ENCODE measurements around the gene C14orf180.
A peak's percentile ranks its signal among the peaks of the same experiment; 100 is the strongest.

Gene C14orf180

GRCh38 chr14:104550861-104551728, 28.5 kb upstream of the C14orf180 start:
- DNase-seq: peak in 1 of 2 donors; percentile 1

GRCh38 chr14:104551851-104552737, 27.5 kb upstream of the C14orf180 start:
- DNase-seq: no peak

- DNase-seq: no peak
Observed at GRCh38 chr14:104552738-104553125, 26.8 kb upstream of the C14orf180 start.

DNA sequence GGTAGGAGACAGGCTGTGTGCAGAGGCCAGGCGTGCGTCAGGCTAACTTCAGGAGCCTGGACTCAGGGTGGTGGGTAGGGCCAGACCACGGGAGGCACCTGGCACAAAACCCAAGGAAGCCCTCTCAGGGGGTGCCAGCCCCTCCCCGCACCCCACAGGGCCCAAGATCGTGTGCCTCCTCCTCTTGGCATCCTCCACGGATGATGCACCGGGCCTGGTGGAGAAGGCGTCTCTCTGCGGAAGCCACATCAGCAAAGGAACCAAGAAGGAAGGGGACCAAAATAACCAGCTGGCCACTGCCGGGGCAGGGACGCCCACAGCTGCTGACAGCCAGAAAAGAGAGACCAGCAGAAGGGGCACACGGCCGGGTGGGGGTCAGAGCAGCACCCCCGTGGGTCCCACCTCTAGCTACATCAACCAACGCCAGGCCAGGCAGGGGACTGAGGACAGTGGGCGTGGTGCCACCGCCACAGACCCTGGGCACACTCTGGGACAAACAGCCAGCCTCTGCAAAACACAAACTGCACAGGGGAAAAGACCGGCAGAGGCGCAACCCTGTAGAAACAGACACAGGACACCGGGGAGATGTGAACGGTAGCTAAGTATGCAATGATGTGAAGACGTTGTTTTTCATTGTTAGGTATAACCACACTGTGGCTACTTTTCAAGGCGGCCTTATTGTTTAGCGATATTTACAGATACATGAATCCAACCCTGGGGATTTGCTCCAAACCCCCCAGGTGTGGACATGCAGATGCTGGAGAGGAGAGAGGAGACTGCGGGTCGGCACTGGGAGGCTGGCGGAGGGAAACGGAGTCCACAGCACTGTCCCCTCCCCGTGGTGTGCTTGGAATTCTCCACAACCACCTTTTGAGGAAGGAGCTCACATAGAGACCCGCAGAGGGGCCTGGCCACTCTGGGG, 26.1 kb upstream of the C14orf180 start:
- DNase-seq: no peak

GRCh38 chr14:104554088-104554607, 25.4 kb upstream of the C14orf180 start:
- no peak for DNase-seq

DNA sequence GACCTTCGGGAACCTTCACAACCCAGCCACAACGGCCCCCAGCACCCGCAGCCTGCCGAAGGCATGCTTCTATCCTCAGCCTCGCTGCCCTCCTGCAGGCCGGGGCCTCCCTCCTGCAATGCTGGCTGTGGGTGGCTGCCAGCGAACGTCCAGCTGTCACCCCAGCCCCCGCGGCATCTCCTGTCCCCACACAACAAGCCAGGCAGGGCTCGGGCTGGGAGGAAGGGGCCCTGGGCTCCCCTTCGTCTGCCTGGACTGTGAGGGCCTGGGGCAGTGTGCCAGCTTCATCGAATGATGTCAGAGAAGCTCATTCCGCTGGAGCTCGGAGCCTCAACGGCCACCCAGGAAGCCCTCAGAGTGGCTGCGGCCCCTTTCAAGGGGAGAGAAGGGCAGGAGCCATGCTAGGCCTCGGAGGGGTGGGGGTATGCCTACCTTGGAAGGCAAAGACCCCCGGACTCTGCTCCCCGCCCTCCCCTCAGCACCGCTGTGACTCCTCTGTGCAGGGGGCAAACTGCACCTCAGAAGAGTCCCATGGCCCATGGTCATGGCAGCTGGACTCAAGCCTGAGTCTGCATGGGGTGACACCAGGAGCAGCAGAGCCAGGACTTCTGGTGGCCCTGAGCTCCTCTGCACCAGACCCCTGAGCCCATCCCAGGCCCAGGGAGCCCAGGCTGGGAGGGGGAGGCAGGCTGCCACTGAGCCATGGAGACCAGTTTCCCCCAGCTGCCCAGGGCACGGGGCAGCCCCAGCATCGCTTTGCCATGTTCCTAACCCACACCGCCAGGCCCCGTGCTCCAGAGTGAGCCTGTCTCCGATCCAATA, 24.7 kb upstream of the C14orf180 start:
- DNase-seq: no peak

DNA sequence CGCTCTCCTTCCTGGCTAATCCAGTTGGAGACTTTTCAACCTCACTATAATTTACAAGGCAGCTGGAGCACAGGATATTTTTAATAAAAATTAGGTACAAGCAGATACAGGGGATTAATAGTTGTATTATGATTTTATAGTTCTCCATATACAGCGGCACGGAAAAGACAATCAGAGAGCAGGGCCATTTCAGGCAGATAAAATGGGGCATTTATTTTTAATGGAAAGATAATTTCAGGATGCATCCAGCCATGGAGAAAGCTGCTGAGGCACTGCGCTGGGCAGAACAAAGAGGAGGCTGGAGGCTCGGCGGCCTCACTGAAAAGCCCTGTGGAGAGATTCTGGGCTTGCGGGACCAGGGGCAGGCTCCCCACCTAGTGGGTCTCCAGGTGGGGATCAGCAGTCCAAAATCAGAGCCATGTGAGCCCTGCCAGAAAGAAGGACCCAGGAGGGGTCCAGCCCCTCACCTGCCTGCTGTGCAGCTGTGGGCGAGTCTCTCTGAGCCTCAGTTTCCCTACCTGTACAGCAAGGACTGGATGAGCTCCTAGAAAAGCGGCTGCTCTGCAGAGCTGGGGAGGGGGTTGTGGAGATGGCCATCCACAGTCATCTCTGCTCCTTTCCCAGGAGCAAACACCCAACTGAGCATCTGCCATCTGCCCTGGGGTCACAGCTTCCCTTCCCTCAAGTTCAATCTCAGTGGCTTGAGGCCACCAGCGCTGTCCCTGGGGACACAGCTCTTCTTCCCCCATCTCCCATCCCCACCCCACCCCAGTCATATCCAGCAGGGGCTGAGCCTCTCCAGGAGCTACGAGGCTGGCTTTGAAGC, 23.9 kb upstream of the C14orf180 start:
- no peak for DNase-seq

- DNase-seq: no peak
Observed at GRCh38 chr14:104556256-104557021, 23.1 kb upstream of the C14orf180 start.

DNA sequence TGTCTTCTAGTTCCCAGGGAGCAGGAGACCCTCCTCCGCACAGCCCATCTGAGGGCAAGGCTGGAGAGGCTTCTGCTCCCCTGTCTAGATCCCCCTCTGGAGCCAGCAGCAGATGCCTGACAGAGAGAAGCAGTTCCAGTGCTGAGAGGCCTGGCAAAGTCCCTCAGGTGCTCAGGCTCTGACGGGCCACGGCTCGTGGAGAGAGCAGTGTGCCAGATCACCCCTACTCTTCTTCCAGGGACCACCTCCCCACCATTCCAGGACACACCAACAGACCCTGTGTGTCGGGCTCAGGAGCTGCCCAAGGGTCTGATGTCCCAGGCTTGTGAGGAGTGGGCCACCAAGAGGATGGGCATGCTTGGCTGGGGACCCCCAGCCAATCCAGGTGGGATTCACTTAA, 22.5 kb upstream of the C14orf180 start:
- no peak for DNase-seq

GRCh38 chr14:104557766-104558165, 21.8 kb upstream of the C14orf180 start:
- no peak for DNase-seq

DNA sequence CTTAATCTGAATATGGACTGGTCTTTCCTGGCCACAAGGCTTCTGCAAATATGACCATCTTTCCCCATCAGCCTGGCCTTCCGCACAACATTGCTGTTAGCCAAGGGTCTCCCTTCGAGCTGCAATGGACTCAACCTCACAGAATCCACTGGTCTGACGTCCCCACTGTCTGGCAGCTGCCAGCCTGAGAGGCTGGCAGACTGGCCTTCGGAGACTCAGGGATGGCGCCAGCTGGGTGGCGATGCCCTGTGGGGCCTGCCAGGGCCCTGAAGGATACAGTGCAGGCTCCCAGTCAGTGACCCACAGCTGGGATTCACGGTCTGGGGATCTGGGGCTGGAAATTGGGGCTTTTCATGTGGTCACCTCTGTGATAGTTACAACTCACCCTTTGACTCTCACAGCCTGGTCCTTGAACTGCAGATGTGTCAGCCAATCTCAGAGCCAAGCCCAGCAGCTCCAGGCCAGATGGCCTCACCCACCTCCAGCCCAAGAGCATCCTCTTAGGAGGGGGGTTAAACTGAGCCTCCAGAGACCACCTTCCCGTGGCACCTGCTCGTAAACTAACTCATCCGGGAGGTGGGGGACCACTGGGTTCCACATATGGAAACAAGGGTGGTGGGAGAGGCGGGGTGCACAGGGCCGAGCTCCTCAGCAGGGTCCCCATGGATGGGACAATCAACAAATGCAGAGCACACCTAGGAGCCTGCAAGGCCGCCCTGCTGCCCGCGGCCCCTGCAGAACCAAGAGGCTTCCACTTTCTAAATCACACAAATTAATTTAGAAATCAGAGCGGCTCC, 21.1 kb upstream of the C14orf180 start:
- no peak for DNase-seq

GRCh38 chr14:104559028-104559803, 20.3 kb upstream of the C14orf180 start:
- no peak for DNase-seq

GRCh38 chr14:104559804-104560585, 19.6 kb upstream of the C14orf180 start:
- no peak for DNase-seq

- DNase-seq: no peak
Observed at GRCh38 chr14:104560586-104560945, 19.0 kb upstream of the C14orf180 start.

DNA sequence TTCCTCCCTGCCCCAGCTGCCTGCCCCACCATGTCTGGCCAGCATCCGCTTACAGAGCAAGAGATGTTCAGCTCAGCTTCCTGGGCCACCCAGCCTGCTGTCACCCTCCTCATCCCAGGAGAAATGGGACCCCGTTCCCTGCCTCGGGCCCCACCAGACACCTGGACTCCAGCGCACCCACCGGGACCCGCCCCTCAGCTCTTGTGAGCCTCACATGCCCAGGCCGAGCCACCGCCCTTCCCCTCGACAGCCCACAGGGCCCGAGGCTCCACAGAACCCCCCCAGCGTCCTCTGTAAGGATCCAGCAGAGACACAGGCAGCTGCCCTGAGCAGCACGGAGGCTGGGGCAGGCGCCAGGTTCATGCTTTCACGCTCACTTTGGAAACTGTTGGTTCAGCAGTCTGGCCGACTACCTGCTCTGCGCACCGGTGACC, 18.4 kb upstream of the C14orf180 start:
- DNase-seq: no peak

DNA sequence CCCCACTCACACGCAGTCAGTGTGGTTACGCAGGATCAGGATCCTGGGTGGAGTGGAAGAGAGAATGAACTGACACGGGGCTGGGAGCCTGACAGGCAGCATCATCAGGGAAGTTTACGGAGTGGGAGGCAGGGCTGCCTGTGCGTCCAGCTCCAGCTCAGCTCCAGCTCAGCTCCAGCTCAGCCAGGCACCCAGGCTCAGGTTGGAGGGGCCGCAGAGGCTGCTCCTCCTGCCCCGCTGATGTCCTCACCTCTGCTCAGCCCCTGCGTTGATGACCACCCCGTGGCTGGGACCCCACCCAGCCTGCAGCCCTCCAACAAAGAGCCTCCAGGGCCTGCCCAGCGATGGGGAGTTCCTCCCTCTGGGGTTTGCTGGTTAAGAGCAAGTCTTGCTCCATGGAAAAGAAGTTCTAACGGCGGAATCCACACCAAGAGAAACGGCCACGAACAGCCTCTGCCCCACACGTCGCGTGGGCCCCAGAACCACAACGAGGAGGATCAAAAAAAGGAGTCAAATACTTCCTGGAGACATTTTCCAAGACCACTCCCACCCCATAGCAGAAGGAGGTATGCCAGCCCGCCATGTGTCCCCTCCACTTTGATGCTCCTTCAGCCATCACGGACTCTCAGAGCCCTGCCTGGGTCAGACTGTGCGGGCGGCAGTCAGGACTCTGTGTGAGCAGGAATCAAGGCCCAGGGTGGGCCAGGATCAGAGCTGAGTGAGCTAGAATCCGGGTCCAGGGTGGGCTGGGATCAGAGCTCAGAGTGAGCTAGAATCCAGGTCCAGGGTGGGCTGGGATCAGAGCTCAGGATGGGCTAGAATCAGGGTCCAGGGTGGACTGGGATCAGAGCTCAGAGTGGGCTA, 17.7 kb upstream of the C14orf180 start:
- no peak for DNase-seq
